Transverse colon (tissue), 4 donors: Measurements from ENCODE around the gene TMC3.

Experiments used
- CTCF ChIP-seq, 5 experiments: fragments of 200-600 bp in 3 of 5; fragments of 450-650 bp in 2 of 5; sonication (generic) in 3 of 5; IDR thresholded peaks; 1 replicate in 2 of 5; 2 replicates in 3 of 5; pipeline ENCODE4 v1.5.1; 2016 to 2017; ENCODE audit warnings: antibody characterized with exemption in 5 of 5, inconsistent platforms in 3 of 5, mild to moderate bottlenecking in 2 of 5, moderate library complexity in 1 of 5
- EP300 ChIP-seq: sonication (generic); formaldehyde crosslinking; IDR thresholded peaks from one replicate; pipeline ENCODE4 v1.6.1; 2017; ENCODE audit warnings: antibody characterized with exemption, low read depth
- POLR2A ChIP-seq: fragments of 450-650 bp; IDR thresholded peaks from one replicate; pipeline ENCODE4 v1.6.1; 2016; ENCODE audit warnings: antibody characterized with exemption, mild to moderate bottlenecking, moderate library complexity
- POLR2AphosphoS5 ChIP-seq, 3 donors: sonication (generic); formaldehyde crosslinking; IDR thresholded peaks; one replicate each; pipeline ENCODE4 v1.6.1; 2016; ENCODE audit warnings: antibody characterized with exemption in 3 of 3

- TF ChIP-seq POLR2AphosphoS5 (IDR thresholded peaks at IDR 0.05) (no peak), CTCF (IDR thresholded peaks at IDR 0.05) (no peak), EP300 (no peak), POLR2A (no peak)
These were observed 17.6 kb upstream of the TMC3 start for GRCh38 chr15:81391657-81392056.
